Activated T-helper 1 cell treated with Interleukin-2 at 50 U/mL for 16 hours (primary cell): ENCODE measurements around the gene SNCA.

Experiments
- DNase-seq: peaks from one replicate; pipeline ENCODE4 v3.0.0-alpha.2; 2020; ENCODE audit warnings: low read depth

The SNCA gene

GRCh38 chr4:89753601-89754066, 83.3 kb downstream of the SNCA start:
- no peak for DNase-seq

- no peak for DNase-seq
Observed at GRCh38 chr4:89752932-89753598, 83.9 kb downstream of the SNCA start.

- no peak for DNase-seq
Observed at GRCh38 chr4:89751416-89751815, 85.5 kb downstream of the SNCA start.

GRCh38 chr4:89746377-89746776, 90.6 kb downstream of the SNCA start:
- no peak for DNase-seq

- no peak for DNase-seq
Observed at GRCh38 chr4:89745708-89746107, 91.3 kb downstream of the SNCA start.

GRCh38 chr4:89744914-89745313, 92.0 kb downstream of the SNCA start:
- no peak for DNase-seq

GRCh38 chr4:89741768-89742167, 95.2 kb downstream of the SNCA start:
- DNase-seq: no peak

GRCh38 chr4:89739311-89739988, 97.5 kb downstream of the SNCA start:
- DNase-seq: no peak

- DNase-seq: no peak
Observed at GRCh38 chr4:89737888-89738287, 99.1 kb downstream of the SNCA start.

GRCh38 chr4:89733946-89734345, 103.0 kb downstream of the SNCA start:
- DNase-seq: no peak

GRCh38 chr4:89727238-89727637, 109.7 kb downstream of the SNCA start:
- DNase-seq: no peak

GRCh38 chr4:89725268-89725667, 111.7 kb downstream of the SNCA start:
- no peak for DNase-seq

GRCh38 chr4:89724716-89725115, 112.2 kb downstream of the SNCA start:
- no peak for DNase-seq

- no peak for DNase-seq
Observed at GRCh38 chr4:89723096-89723495, 113.9 kb downstream of the SNCA start.

GRCh38 chr4:89722517-89722916, 114.4 kb downstream of the SNCA start:
- no peak for DNase-seq

GRCh38 chr4:89720981-89721380, 116.0 kb downstream of the SNCA start:
- DNase-seq: no peak

- DNase-seq: no peak
Observed at GRCh38 chr4:89719536-89720090, 117.3 kb downstream of the SNCA start.

GRCh38 chr4:89716893-89717292, 120.1 kb downstream of the SNCA start:
- DNase-seq: no peak

- no peak for DNase-seq
Observed at GRCh38 chr4:89715631-89716030, 121.3 kb downstream of the SNCA start.

- DNase-seq: no peak
Observed at GRCh38 chr4:89712827-89713226, 124.1 kb downstream of the SNCA start.

GRCh38 chr4:89712141-89712540, 124.8 kb downstream of the SNCA start:
- DNase-seq: no peak

GRCh38 chr4:89708903-89709421, 128.0 kb downstream of the SNCA start:
- no peak for DNase-seq

- DNase-seq: no peak
Observed at GRCh38 chr4:89707467-89707866, 129.5 kb downstream of the SNCA start.
